Measurements from ENCODE around the gene KDM8.

DNA sequence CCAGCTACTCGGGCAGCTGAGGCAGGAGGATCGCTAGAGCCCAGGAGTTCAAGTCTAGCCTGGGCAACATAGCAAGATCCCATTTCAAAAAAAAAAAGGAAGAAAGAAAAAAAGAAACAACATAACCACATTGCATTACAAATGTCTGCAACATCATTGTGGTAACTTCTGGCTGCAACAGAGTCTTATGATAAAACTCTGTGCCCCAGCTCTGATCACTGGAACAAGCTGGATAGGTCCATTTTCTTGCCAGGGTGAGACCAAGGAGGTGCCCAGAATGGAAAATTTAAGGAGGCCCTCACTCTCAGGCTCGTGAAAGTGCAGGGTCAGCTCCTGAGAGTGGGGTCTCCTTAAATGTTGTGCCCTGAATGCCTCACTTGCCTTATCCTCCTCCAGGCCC is 37.8 kb upstream of the KDM8 start:
- TF ChIP-seq, protein P1, sequence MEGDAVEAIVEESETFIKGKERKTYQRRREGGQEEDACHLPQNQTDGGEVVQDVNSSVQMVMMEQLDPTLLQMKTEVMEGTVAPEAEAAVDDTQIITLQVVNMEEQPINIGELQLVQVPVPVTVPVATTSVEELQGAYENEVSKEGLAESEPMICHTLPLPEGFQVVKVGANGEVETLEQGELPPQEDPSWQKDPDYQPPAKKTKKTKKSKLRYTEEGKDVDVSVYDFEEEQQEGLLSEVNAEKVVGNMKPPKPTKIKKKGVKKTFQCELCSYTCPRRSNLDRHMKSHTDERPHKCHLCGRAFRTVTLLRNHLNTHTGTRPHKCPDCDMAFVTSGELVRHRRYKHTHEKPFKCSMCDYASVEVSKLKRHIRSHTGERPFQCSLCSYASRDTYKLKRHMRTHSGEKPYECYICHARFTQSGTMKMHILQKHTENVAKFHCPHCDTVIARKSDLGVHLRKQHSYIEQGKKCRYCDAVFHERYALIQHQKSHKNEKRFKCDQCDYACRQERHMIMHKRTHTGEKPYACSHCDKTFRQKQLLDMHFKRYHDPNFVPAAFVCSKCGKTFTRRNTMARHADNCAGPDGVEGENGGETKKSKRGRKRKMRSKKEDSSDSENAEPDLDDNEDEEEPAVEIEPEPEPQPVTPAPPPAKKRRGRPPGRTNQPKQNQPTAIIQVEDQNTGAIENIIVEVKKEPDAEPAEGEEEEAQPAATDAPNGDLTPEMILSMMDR (IDR thresholded peaks at IDR 0.05): no peak
- TF ChIP-seq POLR2AphosphoS5 (IDR thresholded peaks at IDR 0.05) (no peak), POLR2A (IDR thresholded peaks at IDR 0.05) (no peak)
